ENCODE data around the gene AKAP8.

- TF ChIP-seq CTCF (IDR thresholded peaks at IDR 0.05) (no peak), POLR2A (IDR thresholded peaks at IDR 0.05) (no peak)
These were observed 20.7 kb downstream of the AKAP8 start for GRCh38 chr19:15358918-15359317.
